ENCODE data around the gene PIGBOS1. TPM values are rescaled to one million over a fixed set of nuclear protein-coding genes. Genes with fewer than 3 reads are reported as not detected.

PIGBOS1 gene
- total and polyA plus RNA-seq, 9 of the 15 experiments (the other 6 are each of a cell fraction or from before 2014, with no cell fraction given): 25.2 to 76.2 (median 46.0) TPM

DNA sequence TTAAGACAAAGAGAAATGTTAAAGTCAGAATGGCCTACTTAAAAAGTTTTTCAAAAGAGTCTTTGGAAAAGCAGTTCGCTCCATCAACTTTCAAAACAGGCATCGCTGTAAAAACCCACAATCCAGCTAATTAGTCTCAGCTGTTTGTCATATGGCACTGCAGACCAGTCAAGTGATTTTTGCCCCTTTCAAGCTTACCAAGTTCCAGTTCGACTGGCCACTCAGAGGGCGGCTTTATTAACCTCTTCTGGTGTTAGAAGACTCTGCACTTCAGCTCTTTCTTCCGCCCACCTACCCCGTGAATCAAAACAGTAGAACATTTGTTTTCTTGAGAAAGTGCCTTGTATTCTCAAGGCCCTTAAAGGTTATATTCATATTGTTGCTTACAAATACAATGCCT, 48.6 kb downstream of the PIGBOS1 start:
- in situ Hi-C loops (cut with MboI) (no loop called here), intact Hi-C loops (cut with micrococcal nuclease) (no loop called here)
- Histone ChIP-seq H3K27ac (ENCODE audit: extremely low read depth, low read depth, low read length) (no peak overlapping the region), H3K9me3 (replicated peaks; ENCODE audit: control insufficient read depth, insufficient read depth, low read depth, low read length) (no peaks in the 10 kb centered on the region), H3K36me3 (ENCODE audit: control insufficient read depth, insufficient read depth, low read length) (peaks cover 57% of the 10 kb centered on the region), H3K79me2 (ENCODE audit: control insufficient read depth, insufficient read depth, low read length) (peaks cover 88% of the 10 kb centered on the region), H4K20me1 (replicated peaks; ENCODE audit: control insufficient read depth, insufficient read depth, low read length) (0 out of 2 replicates have a peak, but pooled peaks cover 5% of the 10 kb centered on the region), H3K4me3 (no peak overlapping the region), H2AFZ (ENCODE audit: low read depth, low read length) (no peak overlapping the region), H3K27me3 (ENCODE audit: control insufficient read depth in 2 of 2, insufficient read depth in 2 of 2, low read length in 2 of 2) (no peaks in the 10 kb centered on the region), H3K9ac (ENCODE audit: insufficient read depth in 1 of 2, low read depth in 2 of 2, low read length in 2 of 2) (no peak overlapping the region), H3K4me1 (replicated peaks in 1 of 2; ENCODE audit: control insufficient read depth in 2 of 2, insufficient read depth in 2 of 2, low read length in 2 of 2) (peaks cover 9 to 25% of the 10 kb centered on the region in 2 experiments; a peak in 4 of 5 replicates), H3K9me1 (ENCODE audit: control insufficient read depth, insufficient read depth, low read length) (no peaks in the 10 kb centered on the region), H3K4me2 (ENCODE audit: insufficient read depth, low read length) (no peak overlapping the region)
- FAIRE-seq (no peak), ATAC-seq (no peak), DNase-seq (ENCODE audit: extremely low read depth in 1 of 4, low spot score in 3 of 4) (no peak)
- no TSS peak for BruUV-seq (replicated peaks)
- WGBS (ENCODE audit: insufficient coverage, low coverage, missing lambda C conversion rate): 89% methylated on average over 6 of the region's 6 CpGs
- CTCF ChIA-PET (ENCODE audit: low intra/inter-chr PET ratio): no interaction called here
- POLR2A ChIA-PET: interaction anchor here (1.4 to 3.4 kb wide), 2 partner anchors 9 to 15 kb away, joined by 3 to 14 read pairs; no protein-coding TSS in a partner anchor
- TF ChIP-seq, protein P1, sequence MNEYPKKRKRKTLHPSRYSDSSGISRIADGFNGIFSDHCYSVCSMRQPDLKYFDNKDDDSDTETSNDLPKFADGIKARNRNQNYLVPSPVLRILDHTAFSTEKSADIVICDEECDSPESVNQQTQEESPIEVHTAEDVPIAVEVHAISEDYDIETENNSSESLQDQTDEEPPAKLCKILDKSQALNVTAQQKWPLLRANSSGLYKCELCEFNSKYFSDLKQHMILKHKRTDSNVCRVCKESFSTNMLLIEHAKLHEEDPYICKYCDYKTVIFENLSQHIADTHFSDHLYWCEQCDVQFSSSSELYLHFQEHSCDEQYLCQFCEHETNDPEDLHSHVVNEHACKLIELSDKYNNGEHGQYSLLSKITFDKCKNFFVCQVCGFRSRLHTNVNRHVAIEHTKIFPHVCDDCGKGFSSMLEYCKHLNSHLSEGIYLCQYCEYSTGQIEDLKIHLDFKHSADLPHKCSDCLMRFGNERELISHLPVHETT (CRISPR knock-in tag; conservative IDR thresholded peaks at IDR 0.05 in 1 of 2, IDR thresholded peaks at IDR 0.05 in 1 of 2): no peak
- no peak for TF ChIP-seq TEAD2 (tag; IDR thresholded peaks at IDR 0.05)
- TF ChIP-seq CTBP1 (IDR thresholded peaks at IDR 0.05; ENCODE audit: borderline replicate concordance): no peak
- no peak for TF ChIP-seq SP1 (CRISPR knock-in tag; IDR thresholded peaks at IDR 0.05)
- TF ChIP-seq MEF2A (IDR thresholded peaks at IDR 0.05; ENCODE audit: control insufficient read depth, low read depth, low read length): no peak
- TF ChIP-seq ZNF696 (CRISPR knock-in tag; conservative IDR thresholded peaks at IDR 0.05): no peak
- no peak for TF ChIP-seq KDM4B (IDR thresholded peaks at IDR 0.05; ENCODE audit: borderline replicate concordance in 2 of 2, low read depth in 1 of 2)
- TF ChIP-seq, protein P2, sequence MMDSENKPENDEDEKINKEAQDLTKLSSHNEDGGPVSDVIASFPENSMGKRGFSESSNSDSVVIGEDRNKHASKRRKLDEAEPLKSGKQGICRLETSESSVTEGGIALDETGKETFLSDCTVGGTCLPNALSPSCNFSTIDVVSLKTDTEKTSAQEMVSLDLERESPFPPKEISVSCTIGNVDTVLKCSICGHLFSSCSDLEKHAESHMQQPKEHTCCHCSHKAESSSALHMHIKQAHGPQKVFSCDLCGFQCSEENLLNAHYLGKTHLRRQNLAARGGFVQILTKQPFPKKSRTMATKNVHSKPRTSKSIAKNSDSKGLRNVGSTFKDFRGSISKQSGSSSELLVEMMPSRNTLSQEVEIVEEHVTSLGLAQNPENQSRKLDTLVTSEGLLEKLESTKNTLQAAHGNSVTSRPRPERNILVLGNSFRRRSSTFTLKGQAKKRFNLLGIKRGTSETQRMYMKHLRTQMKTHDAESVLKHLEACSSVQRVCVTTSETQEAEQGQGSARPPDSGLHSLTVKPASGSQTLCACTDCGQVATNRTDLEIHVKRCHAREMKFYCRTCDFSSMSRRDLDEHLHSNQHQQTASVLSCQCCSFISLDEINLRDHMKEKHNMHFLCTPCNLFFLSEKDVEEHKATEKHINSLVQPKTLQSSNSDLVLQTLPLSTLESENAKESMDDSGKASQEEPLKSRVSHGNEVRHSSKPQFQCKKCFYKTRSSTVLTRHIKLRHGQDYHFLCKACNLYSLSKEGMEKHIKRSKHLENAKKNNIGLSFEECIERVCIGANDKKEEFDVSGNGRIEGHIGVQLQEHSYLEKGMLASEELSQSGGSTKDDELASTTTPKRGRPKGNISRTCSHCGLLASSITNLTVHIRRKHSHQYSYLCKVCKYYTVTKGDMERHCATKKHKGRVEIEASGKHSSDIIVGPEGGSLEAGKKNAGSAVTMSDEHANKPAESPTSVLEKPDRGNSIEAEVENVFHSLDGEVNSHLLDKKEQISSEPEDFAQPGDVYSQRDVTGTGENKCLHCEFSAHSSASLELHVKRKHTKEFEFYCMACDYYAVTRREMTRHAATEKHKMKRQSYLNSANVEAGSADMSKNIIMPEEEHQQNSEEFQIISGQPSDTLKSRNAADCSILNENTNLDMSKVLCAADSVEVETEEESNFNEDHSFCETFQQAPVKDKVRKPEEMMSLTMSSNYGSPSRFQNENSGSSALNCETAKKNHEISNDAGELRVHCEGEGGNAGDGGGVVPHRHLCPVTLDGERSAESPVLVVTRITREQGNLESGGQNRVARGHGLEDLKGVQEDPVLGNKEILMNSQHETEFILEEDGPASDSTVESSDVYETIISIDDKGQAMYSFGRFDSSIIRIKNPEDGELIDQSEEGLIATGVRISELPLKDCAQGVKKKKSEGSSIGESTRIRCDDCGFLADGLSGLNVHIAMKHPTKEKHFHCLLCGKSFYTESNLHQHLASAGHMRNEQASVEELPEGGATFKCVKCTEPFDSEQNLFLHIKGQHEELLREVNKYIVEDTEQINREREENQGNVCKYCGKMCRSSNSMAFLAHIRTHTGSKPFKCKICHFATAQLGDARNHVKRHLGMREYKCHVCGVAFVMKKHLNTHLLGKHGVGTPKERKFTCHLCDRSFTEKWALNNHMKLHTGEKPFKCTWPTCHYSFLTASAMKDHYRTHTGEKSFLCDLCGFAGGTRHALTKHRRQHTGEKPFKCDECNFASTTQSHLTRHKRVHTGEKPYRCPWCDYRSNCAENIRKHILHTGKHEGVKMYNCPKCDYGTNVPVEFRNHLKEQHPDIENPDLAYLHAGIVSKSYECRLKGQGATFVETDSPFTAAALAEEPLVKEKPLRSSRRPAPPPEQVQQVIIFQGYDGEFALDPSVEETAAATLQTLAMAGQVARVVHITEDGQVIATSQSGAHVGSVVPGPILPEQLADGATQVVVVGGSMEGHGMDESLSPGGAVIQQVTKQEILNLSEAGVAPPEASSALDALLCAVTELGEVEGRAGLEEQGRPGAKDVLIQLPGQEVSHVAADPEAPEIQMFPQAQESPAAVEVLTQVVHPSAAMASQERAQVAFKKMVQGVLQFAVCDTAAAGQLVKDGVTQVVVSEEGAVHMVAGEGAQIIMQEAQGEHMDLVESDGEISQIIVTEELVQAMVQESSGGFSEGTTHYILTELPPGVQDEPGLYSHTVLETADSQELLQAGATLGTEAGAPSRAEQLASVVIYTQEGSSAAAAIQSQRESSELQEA (IDR thresholded peaks at IDR 0.05; ENCODE audit: low read depth): no peak
- no peak for TF ChIP-seq FOXA1 (IDR thresholded peaks at IDR 0.05; ENCODE audit: borderline replicate concordance)
- TF ChIP-seq ZNF24 (IDR thresholded peaks at IDR 0.05): no peak
